HEK293T (cell line): Measurements from ENCODE around the gene STS.

Experiments used
- CTCF ChIA-PET: fragments of 350-600 bp; formaldehyde crosslinking; extraction: SDS; loops from one replicate; lab custom pipeline; 2021; ENCODE audit warnings: antibody characterized with exemption, inconsistent platforms; lab: Yijun Ruan, JAX
- POLR2A ChIA-PET: fragments of 350-600 bp; formaldehyde crosslinking; extraction: SDS; loops from one replicate; lab custom pipeline; 2020; ENCODE audit warnings: antibody characterized with exemption, inconsistent platforms; lab: Yijun Ruan, JAX
- DNase-seq: peaks from one replicate; pipeline ENCODE4 v3.0.0; 2012; ENCODE audit warnings: mixed read lengths; ENCODE audit errors: extremely low spot score
- ARNT ChIP-seq: fragments of 450-650 bp; IDR thresholded peaks from 2 replicates; pipeline ENCODE4 v1.6.1; 2017; ENCODE audit warnings: mild to moderate bottlenecking
- BHLHE40 ChIP-seq: fragments of 450-650 bp; IDR thresholded peaks from 2 replicates; pipeline ENCODE4 v1.6.1; 2016; ENCODE audit warnings: mild to moderate bottlenecking, moderate library complexity, borderline replicate concordance
- CTBP1 ChIP-seq: fragments of 450-650 bp; IDR thresholded peaks from 2 replicates; pipeline ENCODE4 v1.6.1; 2016; ENCODE audit warnings: borderline replicate concordance
- ELF4 ChIP-seq: fragments of 450-650 bp; IDR thresholded peaks from 2 replicates; pipeline ENCODE4 v1.6.1; 2017; ENCODE audit warnings: antibody characterized with exemption
- FOXA1 ChIP-seq: fragments of 450-650 bp; IDR thresholded peaks from 2 replicates; pipeline ENCODE4 v1.6.1; 2016; ENCODE audit warnings: mild to moderate bottlenecking
- FOXK2 ChIP-seq: fragments of 450-650 bp; IDR thresholded peaks from 2 replicates; pipeline ENCODE4 v1.6.1; 2016; ENCODE audit warnings: mild to moderate bottlenecking
- FOXM1 ChIP-seq: fragments of 450-650 bp; IDR thresholded peaks from 2 replicates; pipeline ENCODE4 v1.6.1; 2017; ENCODE audit warnings: mild to moderate bottlenecking, borderline replicate concordance
- HDGF ChIP-seq: fragments of 450-650 bp; IDR thresholded peaks from 2 replicates; pipeline ENCODE4 v1.6.1; 2017; ENCODE audit warnings: antibody characterized with exemption, borderline replicate concordance
- L3MBTL2 ChIP-seq: fragments of 450-650 bp; conservative IDR thresholded peaks from 2 replicates; pipeline ENCODE4 v1.6.1; 2016; ENCODE audit warnings: mild to moderate bottlenecking
- LEF1 ChIP-seq: fragments of 450-650 bp; IDR thresholded peaks from 2 replicates; pipeline ENCODE4 v1.6.1; 2017; ENCODE audit warnings: mild to moderate bottlenecking, borderline replicate concordance
- NFRKB ChIP-seq: fragments of 450-650 bp; IDR thresholded peaks from 2 replicates; pipeline ENCODE4 v1.6.1; 2016; ENCODE audit warnings: mild to moderate bottlenecking, moderate library complexity
- SP1 ChIP-seq: fragments of 450-650 bp; IDR thresholded peaks from 2 replicates; pipeline ENCODE4 v1.6.1; 2017
- SUZ12 ChIP-seq: fragments of 450-650 bp; IDR thresholded peaks from 2 replicates; pipeline ENCODE4 v1.6.1; 2016; ENCODE audit warnings: mild to moderate bottlenecking
- TARDBP ChIP-seq: fragments of 450-650 bp; IDR thresholded peaks from 2 replicates; pipeline ENCODE4 v1.6.1; 2016
- ZNF384 ChIP-seq: fragments of 450-650 bp; IDR thresholded peaks from 2 replicates; pipeline ENCODE4 v1.6.1; 2016
- TF ChIP-seq, protein P1 (sequence below): fragments of 450-650 bp; IDR thresholded peaks from 2 replicates; pipeline ENCODE4 v1.6.1; 2016

The STS gene

DNA sequence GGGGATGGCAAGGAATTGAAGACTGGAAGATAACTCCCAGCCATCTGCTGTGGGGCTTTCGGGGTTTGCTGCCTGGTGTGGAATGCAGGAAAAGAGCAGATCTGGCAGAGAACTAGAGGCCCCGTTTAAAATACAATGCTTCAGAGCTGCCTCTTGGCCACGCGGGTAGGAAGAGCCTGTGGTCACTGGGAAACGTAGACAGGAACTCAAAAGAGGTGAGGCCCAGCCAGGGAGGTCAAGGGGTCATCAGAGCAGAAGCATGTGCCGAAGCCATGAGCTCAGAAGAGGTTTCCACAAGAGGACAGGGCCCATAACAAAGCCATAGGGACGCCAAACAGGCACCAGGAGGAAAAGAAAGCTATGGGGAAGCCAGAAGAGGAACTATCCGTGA lies 14.5 kb upstream of the STS start:
- ChIA-PET POLR2A (no interaction called here), CTCF (no interaction called here)
- no peak for TF ChIP-seq ELF4
- TF ChIP-seq FOXM1 = no peak
- no peak for DNase-seq

DNA sequence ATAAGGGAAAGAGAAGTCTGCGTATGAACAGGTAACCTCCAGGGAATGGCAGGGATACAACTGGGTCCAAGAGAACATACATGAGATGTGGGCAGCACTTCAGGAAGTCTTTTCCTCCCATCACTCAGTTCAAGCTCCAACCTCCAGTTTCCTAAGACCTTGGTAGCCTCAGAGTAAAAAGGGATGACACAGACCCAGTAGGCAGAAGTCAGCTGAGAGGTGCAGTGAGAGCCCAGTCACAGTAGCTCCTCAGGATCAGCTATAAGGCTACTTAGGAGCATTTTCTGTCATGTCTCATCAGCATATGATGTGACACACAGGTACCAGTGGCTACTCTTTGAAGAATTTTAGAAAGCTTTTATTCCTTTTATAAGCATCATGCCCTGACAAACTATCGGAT lies 12.5 kb upstream of the STS start:
- ChIA-PET POLR2A (interaction anchor here (0.8 kb wide), 1 partner anchor 13 kb away, joined by 3 read pairs; the partner anchor contains the start of genes PUDP and STS), CTCF (no interaction called here)
- TF ChIP-seq CTBP1 = no peak
- no peak for TF ChIP-seq TARDBP
- TF ChIP-seq FOXA1 = no peak
- TF ChIP-seq NFRKB = no peak
- no peak for TF ChIP-seq BHLHE40
- no peak for TF ChIP-seq SP1
- no peak for TF ChIP-seq ELF4
- no peak for TF ChIP-seq ARNT
- no peak for TF ChIP-seq FOXM1
- TF ChIP-seq FOXK2 = no peak
- TF ChIP-seq L3MBTL2 = no peak
- TF ChIP-seq ZNF384 = no peak
- TF ChIP-seq SUZ12 = no peak
- no peak for DNase-seq

DNA sequence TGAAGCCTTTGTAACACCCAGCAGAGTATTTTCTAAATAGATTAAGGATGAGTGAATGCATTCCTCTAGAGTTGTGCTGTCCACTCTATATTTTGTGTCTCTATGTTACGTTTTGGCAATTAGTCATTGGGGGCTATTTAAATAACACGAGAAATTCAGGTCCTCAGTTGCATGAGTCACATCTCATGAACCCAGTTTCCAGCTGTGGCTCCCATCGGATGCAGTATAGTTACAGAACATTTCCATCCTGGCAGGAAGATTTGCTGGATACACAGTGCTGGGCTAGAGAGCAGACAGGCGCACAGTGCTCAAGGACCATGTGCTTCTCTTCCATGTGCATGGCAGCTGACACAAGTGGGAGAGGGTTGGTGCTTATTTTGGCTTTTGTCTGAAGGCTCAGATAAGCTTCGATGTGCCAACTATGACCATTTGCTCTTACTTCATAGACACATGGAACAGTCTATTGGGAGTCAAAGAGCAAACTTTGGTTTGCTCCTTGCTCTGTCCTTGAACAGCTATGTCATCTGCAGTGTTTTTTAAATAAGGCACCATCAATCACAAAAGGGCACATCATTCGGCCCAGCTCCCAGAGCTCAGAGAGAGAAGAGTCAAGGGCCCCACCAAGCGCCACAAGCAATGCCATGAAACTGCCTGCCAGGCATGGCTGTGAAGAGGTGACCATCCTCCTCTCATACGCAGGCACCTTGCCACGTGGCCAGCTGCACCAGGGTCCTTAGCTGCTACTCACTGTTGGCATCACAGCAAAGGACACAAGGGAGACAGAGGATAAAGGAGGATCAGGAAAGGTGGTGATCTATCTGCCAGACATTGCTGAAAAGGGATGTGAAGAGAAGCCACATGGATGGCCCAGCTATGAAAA lies 8.1 kb upstream of the STS start:
- ChIA-PET CTCF (no interaction called here), POLR2A (no interaction called here)
- TF ChIP-seq ARNT (no peak), TARDBP (no peak), CTBP1 (no peak), SUZ12 (no peak), L3MBTL2 (no peak), FOXM1 (no peak), NFRKB (no peak), HDGF (no peak), FOXK2 (no peak), ELF4 (no peak), BHLHE40 (no peak), ZNF384 (no peak), SP1 (no peak), LEF1 (no peak)
- TF ChIP-seq, protein P1, sequence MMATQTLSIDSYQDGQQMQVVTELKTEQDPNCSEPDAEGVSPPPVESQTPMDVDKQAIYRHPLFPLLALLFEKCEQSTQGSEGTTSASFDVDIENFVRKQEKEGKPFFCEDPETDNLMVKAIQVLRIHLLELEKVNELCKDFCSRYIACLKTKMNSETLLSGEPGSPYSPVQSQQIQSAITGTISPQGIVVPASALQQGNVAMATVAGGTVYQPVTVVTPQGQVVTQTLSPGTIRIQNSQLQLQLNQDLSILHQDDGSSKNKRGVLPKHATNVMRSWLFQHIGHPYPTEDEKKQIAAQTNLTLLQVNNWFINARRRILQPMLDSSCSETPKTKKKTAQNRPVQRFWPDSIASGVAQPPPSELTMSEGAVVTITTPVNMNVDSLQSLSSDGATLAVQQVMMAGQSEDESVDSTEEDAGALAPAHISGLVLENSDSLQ = no peak
- DNase-seq = no peak

GRCh38 chrX:7143076-7143475 lies 4.4 kb upstream of the STS start:
- ChIA-PET POLR2A (no interaction called here), CTCF (no interaction called here)
- DNase-seq = no peak
- TF ChIP-seq SUZ12 (no peak), ZNF384 (no peak), FOXK2 (no peak), L3MBTL2 (no peak), NFRKB (no peak), FOXM1 (no peak), FOXA1 (no peak), SP1 (no peak), LEF1 (no peak), HDGF (no peak), BHLHE40 (no peak), ELF4 (no peak), CTBP1 (no peak), TARDBP (no peak), ARNT (no peak)
- TF ChIP-seq, protein P1 = no peak

DNA sequence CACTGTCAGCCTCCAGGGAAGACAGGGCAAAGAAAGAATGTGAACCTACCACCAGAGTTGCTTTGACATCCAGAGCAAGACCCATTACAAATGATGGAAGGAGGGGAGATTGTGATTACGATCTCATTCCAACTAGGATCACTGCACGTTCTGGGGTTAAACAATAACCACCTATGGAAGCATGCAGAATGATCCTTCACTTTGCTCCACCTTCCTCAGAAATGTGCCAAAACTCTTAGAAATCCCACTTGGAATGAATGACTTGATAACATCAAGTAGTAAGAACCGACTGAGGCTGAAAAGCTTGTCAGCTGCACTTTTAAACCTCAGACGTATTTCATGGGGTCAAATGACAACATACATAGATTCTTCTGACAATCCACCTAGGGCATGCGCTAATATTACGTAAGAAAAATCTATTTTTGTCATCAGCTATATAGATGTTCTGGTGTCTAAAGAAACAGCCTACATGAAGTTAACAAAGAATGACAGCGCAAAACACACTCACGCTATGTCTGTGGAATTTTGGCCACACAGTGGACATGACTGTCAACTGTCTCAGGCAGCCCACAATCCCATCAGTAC lies 3.5 kb upstream of the STS start:
- TF ChIP-seq ARNT (no peak), FOXA1 (no peak), SP1 (no peak), SUZ12 (no peak), CTBP1 (no peak)
- TF ChIP-seq, protein P1 = no peak

GRCh38 chrX:7145454-7145853 lies 2.1 kb upstream of the STS start:
- no peak for TF ChIP-seq LEF1
- no peak for TF ChIP-seq ELF4
- TF ChIP-seq ARNT = no peak
- TF ChIP-seq SUZ12 = no peak
- DNase-seq = no peak
- ChIA-PET POLR2A (no interaction called here), CTCF (no interaction called here)

More for the DNA sequence above, 3.5 kb upstream of the STS start:
- ChIA-PET CTCF (no interaction called here), POLR2A (no interaction called here)
- DNase-seq = no peak
